Suprapubic skin (tissue), 4 donors: Measurements from ENCODE around the gene C15orf61. TPM values are rescaled to one million over a fixed set of nuclear protein-coding genes. Genes with fewer than 3 reads are reported as not detected.

ENCODE experiments used
- DNase-seq, 2 donors: peaks; one replicate each; pipeline ENCODE4 v3.0.0-alpha.2; 2019; ENCODE audit warnings: low spot score in 2 of 2
- H3K27ac ChIP-seq: fragments of 200-600 bp; sonication (generic); one replicate; pipeline ENCODE4 v1.5.1; 2019
- H3K27me3 ChIP-seq: fragments of 200-600 bp; sonication (generic); one replicate; pipeline ENCODE4 v1.5.1; 2019
- H3K36me3 ChIP-seq: fragments of 200-600 bp; sonication (generic); one replicate; pipeline ENCODE4 v1.5.1; 2019
- H3K4me1 ChIP-seq: fragments of 200-600 bp; sonication (generic); one replicate; pipeline ENCODE4 v1.5.1; 2019
- H3K4me3 ChIP-seq: fragments of 200-600 bp; sonication (generic); one replicate; pipeline ENCODE4 v1.5.1; 2019; ENCODE audit warnings: mild to moderate bottlenecking
- H3K9me3 ChIP-seq: fragments of 200-600 bp; sonication (generic); one replicate; pipeline ENCODE4 v1.5.1; 2019
- EP300 ChIP-seq: sonication (generic); formaldehyde crosslinking; IDR thresholded peaks from one replicate; pipeline ENCODE4 v1.6.1; 2017; ENCODE audit warnings: antibody characterized with exemption
- POLR2A ChIP-seq, 2 donors: fragments of 450-650 bp; IDR thresholded peaks; one replicate each; pipeline ENCODE4 v1.6.1; 2017; ENCODE audit warnings: antibody characterized with exemption in 2 of 2, mild to moderate bottlenecking in 2 of 2, moderate library complexity in 2 of 2
- POLR2AphosphoS5 ChIP-seq, 3 donors: sonication (generic); formaldehyde crosslinking; IDR thresholded peaks; one replicate each; pipeline ENCODE4 v1.6.1; 2017; ENCODE audit warnings: antibody characterized with exemption in 3 of 3
- WGBS: methylation state at CpG from one replicate; pipeline ENCODE4 v1.1.5; 2018; 5-methylcytosine and 5-hydroxymethylcytosine counted together
- total RNA-seq, 4 donors: library from RNA; depleted of rRNA; stranded (reverse); fragments of >200 nt; gene quantifications; one replicate each; pipeline ENCODE4 v1.1.0, GENCODE V29; 2016
- TF ChIP-seq, protein P1 (sequence below), 2 donors: fragments of 200-600 bp in 1 of 2; fragments of 450-650 bp in 1 of 2; sonication (generic) in 1 of 2; IDR thresholded peaks; one replicate each; pipeline ENCODE4 v1.5.1; 2016 to 2019; ENCODE audit warnings: antibody characterized with exemption in 2 of 2, mild to moderate bottlenecking in 1 of 2, moderate library complexity in 1 of 2

C15orf61 gene
- total RNA-seq, 4 donors from 2014 or later = 12.8 to 23.6 (median 16.8) TPM

GRCh38 chr15:67570875-67571647 is 50.1 kb downstream of the C15orf61 start:
- no peaks in the 10 kb centered on the region for H3K27me3 ChIP-seq
- no peaks in the 10 kb centered on the region for H3K9me3 ChIP-seq
- TF ChIP-seq POLR2A (IDR thresholded peaks at IDR 0.05) (no peak), POLR2AphosphoS5 (IDR thresholded peaks at IDR 0.05) (no peak), EP300 (no peak)
- TF ChIP-seq, protein P1, sequence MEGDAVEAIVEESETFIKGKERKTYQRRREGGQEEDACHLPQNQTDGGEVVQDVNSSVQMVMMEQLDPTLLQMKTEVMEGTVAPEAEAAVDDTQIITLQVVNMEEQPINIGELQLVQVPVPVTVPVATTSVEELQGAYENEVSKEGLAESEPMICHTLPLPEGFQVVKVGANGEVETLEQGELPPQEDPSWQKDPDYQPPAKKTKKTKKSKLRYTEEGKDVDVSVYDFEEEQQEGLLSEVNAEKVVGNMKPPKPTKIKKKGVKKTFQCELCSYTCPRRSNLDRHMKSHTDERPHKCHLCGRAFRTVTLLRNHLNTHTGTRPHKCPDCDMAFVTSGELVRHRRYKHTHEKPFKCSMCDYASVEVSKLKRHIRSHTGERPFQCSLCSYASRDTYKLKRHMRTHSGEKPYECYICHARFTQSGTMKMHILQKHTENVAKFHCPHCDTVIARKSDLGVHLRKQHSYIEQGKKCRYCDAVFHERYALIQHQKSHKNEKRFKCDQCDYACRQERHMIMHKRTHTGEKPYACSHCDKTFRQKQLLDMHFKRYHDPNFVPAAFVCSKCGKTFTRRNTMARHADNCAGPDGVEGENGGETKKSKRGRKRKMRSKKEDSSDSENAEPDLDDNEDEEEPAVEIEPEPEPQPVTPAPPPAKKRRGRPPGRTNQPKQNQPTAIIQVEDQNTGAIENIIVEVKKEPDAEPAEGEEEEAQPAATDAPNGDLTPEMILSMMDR (IDR thresholded peaks at IDR 0.05) = no peak
- H3K4me3 ChIP-seq = no peak overlapping the region
- WGBS = 94% methylated on average over 4 of the region's 4 CpGs
- no peak for DNase-seq
- no peak overlapping the region for H3K27ac ChIP-seq
- H3K36me3 ChIP-seq = peaks cover 9% of the 10 kb centered on the region
- H3K4me1 ChIP-seq = no peaks in the 10 kb centered on the region

DNA sequence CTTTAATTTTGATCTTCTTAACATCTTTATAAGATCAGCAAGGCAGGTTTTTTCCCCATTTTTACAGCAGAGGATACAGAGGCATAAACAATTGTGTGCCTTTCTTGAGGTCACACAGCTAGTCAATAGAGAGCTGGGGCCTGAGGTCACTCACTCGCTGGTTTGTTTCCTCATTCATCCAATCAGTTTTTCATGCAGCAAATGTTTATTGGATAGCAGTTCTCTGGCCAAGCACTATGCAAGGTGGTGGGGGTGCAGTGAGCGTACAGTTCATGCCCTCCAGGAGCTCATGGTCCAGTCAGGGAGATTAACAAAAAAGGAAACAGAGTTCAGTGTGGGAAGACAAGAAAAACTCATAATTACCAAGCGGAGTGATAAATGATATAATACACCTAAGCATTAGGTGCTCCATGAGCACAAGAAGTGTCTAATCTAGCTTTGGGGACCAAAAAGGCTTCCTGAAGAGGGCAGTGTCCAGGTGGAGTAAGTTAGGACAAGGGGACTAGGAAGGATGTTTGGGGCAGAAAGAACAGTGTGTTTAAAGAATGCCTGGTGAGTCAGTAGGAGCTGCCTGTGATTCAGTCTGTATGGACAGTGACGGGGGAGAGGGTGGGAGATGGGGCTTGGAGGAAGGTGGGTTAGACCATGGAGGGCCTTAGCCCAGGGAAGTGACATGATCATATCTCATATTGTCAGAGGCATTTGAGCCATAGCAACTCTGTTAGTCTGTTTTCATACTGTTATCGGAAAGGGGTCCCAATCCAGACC is 50.9 kb downstream of the C15orf61 start:
- no peak overlapping the region for H3K4me3 ChIP-seq
- H3K27ac ChIP-seq = no peak overlapping the region
- no peaks in the 10 kb centered on the region for H3K9me3 ChIP-seq
- no peaks in the 10 kb centered on the region for H3K27me3 ChIP-seq
- WGBS = 97% methylated on average over 5 of the region's 5 CpGs
- H3K4me1 ChIP-seq = no peaks in the 10 kb centered on the region
- peaks cover 9% of the 10 kb centered on the region for H3K36me3 ChIP-seq
- TF ChIP-seq EP300 = no peak
- TF ChIP-seq, protein P1 (IDR thresholded peaks at IDR 0.05) = no peak
- TF ChIP-seq POLR2A (IDR thresholded peaks at IDR 0.05) = no peak
- TF ChIP-seq POLR2AphosphoS5 (IDR thresholded peaks at IDR 0.05) = no peak
- no peak for DNase-seq

GRCh38 chr15:67573194-67573593 is 52.3 kb downstream of the C15orf61 start:
- no peaks in the 10 kb centered on the region for H3K4me1 ChIP-seq
- no peak overlapping the region for H3K27ac ChIP-seq
- TF ChIP-seq EP300 (no peak), POLR2A (IDR thresholded peaks at IDR 0.05) (no peak), POLR2AphosphoS5 (IDR thresholded peaks at IDR 0.05) (no peak)
- TF ChIP-seq, protein P1 (IDR thresholded peaks at IDR 0.05) = no peak
- no peaks in the 10 kb centered on the region for H3K9me3 ChIP-seq
- H3K4me3 ChIP-seq = no peak overlapping the region
- DNase-seq = no peak
- 100% methylated on average over 3 of the region's 3 CpGs for WGBS
- H3K27me3 ChIP-seq = no peaks in the 10 kb centered on the region
- H3K36me3 ChIP-seq = peaks cover 9% of the 10 kb centered on the region

- Histone ChIP-seq H3K4me1 (no peaks in the 10 kb centered on the region), H3K36me3 (peaks cover 9% of the 10 kb centered on the region), H3K27ac (no peak overlapping the region), H3K9me3 (no peaks in the 10 kb centered on the region), H3K4me3 (no peak overlapping the region), H3K27me3 (no peaks in the 10 kb centered on the region)
- no peak for DNase-seq
- TF ChIP-seq, protein P1 (IDR thresholded peaks at IDR 0.05) = no peak
- no peak for TF ChIP-seq POLR2A (IDR thresholded peaks at IDR 0.05)
- no peak for TF ChIP-seq POLR2AphosphoS5 (IDR thresholded peaks at IDR 0.05)
- no peak for TF ChIP-seq EP300
- 81% methylated on average over 4 of the region's 4 CpGs for WGBS
Measured at GRCh38 chr15:67575039-67575502, 54.1 kb downstream of the C15orf61 start.

- WGBS = 96% methylated on average over 4 of the region's 4 CpGs
- Histone ChIP-seq H3K9me3 (no peaks in the 10 kb centered on the region), H3K27ac (no peak overlapping the region), H3K27me3 (no peaks in the 10 kb centered on the region), H3K36me3 (no peaks in the 10 kb centered on the region), H3K4me1 (no peaks in the 10 kb centered on the region), H3K4me3 (no peak overlapping the region)
- TF ChIP-seq POLR2AphosphoS5 (IDR thresholded peaks at IDR 0.05) = no peak
- no peak for TF ChIP-seq POLR2A (IDR thresholded peaks at IDR 0.05)
- TF ChIP-seq, protein P1 (IDR thresholded peaks at IDR 0.05) = no peak
- no peak for TF ChIP-seq EP300
- DNase-seq = no peak
Measured at GRCh38 chr15:67578020-67578600, 57.2 kb downstream of the C15orf61 start.
